GM23338 (cell line): Measurements from ENCODE around the gene ATP5ME.

Experiments
- CREB1 ChIP-seq: fragments of 250-450 bp; sonication (Bioruptor Pico); IDR thresholded peaks from 2 replicates; pipeline ENCODE4 v1.5.0; 2020; ENCODE audit warnings: low read depth, mild to moderate bottlenecking, moderate library complexity
- CTCF ChIP-seq, 2 experiments: fragments of 200-600 bp in 1 of 2; sonication (generic) in 1 of 2; conservative IDR thresholded peaks; 2 replicates each; pipeline versions ENCODE4 v1.5.1 to v1.6.1; 2016 to 2017; ENCODE audit warnings: antibody characterized with exemption in 2 of 2, low read depth in 2 of 2, mild to moderate bottlenecking in 2 of 2, moderate library complexity in 1 of 2
- ETS1 ChIP-seq: IDR thresholded peaks from 2 replicates; pipeline ENCODE4 v1.6.1; 2016; ENCODE audit warnings: antibody characterized with exemption
- EZH2 ChIP-seq: fragments of 200-600 bp; sonication (generic); IDR thresholded peaks from one replicate; pipeline ENCODE4 v1.8.0; 2017; ENCODE audit warnings: antibody characterized with exemption, mild to moderate bottlenecking, low read depth; ENCODE audit not compliant: unreplicated experiment
- EZH2phosphoT487 ChIP-seq: fragments of 200-600 bp; sonication (generic); IDR thresholded peaks from one replicate; pipeline ENCODE4 v1.8.1; 2018; ENCODE audit warnings: antibody characterized with exemption; ENCODE audit not compliant: unreplicated experiment
- JUNB ChIP-seq: IDR thresholded peaks from one replicate; pipeline ENCODE4 v1.6.1; 2016; ENCODE audit warnings: antibody characterized with exemption; ENCODE audit not compliant: unreplicated experiment
- POLR2AphosphoS5 ChIP-seq: IDR thresholded peaks from 2 replicates; pipeline ENCODE4 v1.6.1; 2016; ENCODE audit warnings: antibody characterized with exemption, low read depth
- REST ChIP-seq: IDR thresholded peaks from one replicate; pipeline ENCODE4 v1.6.1; 2018; ENCODE audit warnings: antibody characterized with exemption; ENCODE audit not compliant: unreplicated experiment
- ZNF462 ChIP-seq: fragments of 250-450 bp; sonication (Bioruptor Pico); IDR thresholded peaks from 2 replicates; pipeline ENCODE4 v1.5.0; 2020; ENCODE audit warnings: mild to moderate bottlenecking, moderate library complexity

- no peak for TF ChIP-seq EZH2
- no peak for TF ChIP-seq CTCF (conservative IDR thresholded peaks at IDR 0.05; ENCODE audit: low read depth in 2 of 2)
- no peak for TF ChIP-seq ETS1
- TF ChIP-seq CREB1 (CRISPR knock-in tag): no peak
- TF ChIP-seq POLR2AphosphoS5: no peak
- TF ChIP-seq ZNF462 (CRISPR knock-in tag): no peak
- TF ChIP-seq REST: no peak
- no peak for TF ChIP-seq EZH2phosphoT487
- TF ChIP-seq JUNB: no peak
Measured at GRCh38 chr4:653831-654502, 20.1 kb downstream of the ATP5ME start.
